ENCODE measurements around the gene TSR3. TPM values are rescaled to one million over a fixed set of nuclear protein-coding genes. Genes with fewer than 3 reads are reported as not detected.
A peak's percentile ranks its signal among the peaks of the same experiment; 100 is the strongest.

The TSR3 gene
- total and polyA plus RNA-seq, 2 of the 13 experiments (the other 11 are each of a cell fraction or from before 2014, with no cell fraction given) = 24.2 to 51.0 TPM

DNA sequence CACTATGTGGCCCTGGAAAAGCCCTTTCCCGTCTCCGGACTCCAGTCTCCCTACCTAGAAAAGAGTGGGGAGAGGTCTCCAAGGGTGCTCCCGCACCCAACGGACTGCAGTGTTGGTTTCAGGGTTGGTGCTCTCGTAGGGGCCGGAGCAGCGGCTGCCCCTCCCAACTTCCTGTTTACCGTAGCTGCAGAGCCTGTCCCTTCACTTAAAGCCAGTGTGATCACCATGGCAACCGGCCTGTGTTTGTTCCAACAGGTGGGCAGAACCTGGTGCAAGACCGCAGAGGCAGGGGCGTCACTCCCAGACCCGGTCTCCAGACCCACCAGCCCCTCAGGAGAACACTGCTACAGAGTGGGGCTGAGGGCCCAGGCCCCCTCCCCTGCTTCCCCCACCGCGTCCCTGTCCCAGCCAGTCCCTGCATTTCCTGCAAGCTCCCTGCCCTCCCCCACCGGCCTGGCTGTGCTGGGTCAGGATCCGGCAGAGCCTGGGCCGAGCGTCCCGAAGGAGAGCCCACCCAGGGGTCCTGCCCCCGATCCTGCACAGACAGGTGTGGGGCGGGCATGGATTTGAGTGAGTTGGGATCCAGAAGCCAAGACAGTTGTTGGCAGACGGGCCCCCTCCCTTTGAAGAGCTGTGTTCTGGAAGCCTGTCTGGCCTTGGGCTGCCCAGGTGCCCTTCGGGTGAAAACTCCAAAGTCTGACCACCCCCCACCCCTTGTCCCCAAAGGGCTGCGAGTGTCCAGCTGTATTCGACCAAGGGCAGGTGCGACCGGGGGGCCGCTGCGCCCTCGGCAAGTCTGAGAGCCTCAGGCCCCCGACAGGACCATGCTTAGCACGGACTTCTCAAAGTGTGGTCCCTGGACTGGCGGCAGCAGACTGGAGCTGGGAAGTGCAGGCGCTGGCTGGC lies 19.7 kb downstream of the TSR3 start (continued):
- TF ChIP-seq ZNF766 (CRISPR knock-in tag; IDR thresholded peaks at IDR 0.05; ENCODE audit: borderline replicate concordance) (no peak), FOSL1 (CRISPR knock-in tag; IDR thresholded peaks at IDR 0.05; ENCODE audit: borderline replicate concordance) (no peak), MLLT10 (CRISPR knock-in tag; IDR thresholded peaks at IDR 0.05) (no peak), PPARG (CRISPR knock-in tag; conservative IDR thresholded peaks at IDR 0.05) (no peak), ZNF431 (CRISPR knock-in tag; IDR thresholded peaks at IDR 0.05; ENCODE audit: borderline replicate concordance, low read depth) (no peak), ZBTB8A (CRISPR knock-in tag; IDR thresholded peaks at IDR 0.05; ENCODE audit: borderline replicate concordance, low read depth) (no peak), HNF4G (IDR thresholded peaks at IDR 0.05; ENCODE audit: borderline replicate concordance, low read depth, low read length) (no peak), HNF4G (CRISPR knock-in tag; IDR thresholded peaks at IDR 0.05; ENCODE audit: borderline replicate concordance, low read depth) (0 out of 2 replicates have a peak, but pooled peaks have one; percentile 6), MAZ (IDR thresholded peaks at IDR 0.05; ENCODE audit: borderline replicate concordance, low read depth, low read length) (peak; percentile 63; the same call in 1 of the 2 replicates), MAZ (CRISPR knock-in tag; IDR thresholded peaks at IDR 0.05; ENCODE audit: low read depth) (peak; percentile 62; the same call in 1 of the 2 replicates), ZNF451 (CRISPR knock-in tag; IDR thresholded peaks at IDR 0.05) (no peak; the same call in 1 of the 2 replicates), FOXP1 (IDR thresholded peaks at IDR 0.05) (peak; percentile 77), FOXP1 (CRISPR knock-in tag; IDR thresholded peaks at IDR 0.05) (peak; percentile 89), KLF6 (CRISPR knock-in tag; IDR thresholded peaks at IDR 0.05) (no peak), HOXD1 (CRISPR knock-in tag; IDR thresholded peaks at IDR 0.05) (no peak)
- TF ChIP-seq, protein P1, sequence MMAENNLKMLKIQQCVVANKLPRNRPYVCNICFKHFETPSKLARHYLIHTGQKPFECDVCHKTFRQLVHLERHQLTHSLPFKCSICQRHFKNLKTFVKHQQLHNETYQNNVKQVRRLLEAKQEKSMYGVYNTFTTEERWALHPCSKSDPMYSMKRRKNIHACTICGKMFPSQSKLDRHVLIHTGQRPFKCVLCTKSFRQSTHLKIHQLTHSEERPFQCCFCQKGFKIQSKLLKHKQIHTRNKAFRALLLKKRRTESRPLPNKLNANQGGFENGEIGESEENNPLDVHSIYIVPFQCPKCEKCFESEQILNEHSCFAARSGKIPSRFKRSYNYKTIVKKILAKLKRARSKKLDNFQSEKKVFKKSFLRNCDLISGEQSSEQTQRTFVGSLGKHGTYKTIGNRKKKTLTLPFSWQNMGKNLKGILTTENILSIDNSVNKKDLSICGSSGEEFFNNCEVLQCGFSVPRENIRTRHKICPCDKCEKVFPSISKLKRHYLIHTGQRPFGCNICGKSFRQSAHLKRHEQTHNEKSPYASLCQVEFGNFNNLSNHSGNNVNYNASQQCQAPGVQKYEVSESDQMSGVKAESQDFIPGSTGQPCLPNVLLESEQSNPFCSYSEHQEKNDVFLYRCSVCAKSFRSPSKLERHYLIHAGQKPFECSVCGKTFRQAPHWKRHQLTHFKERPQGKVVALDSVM (CRISPR knock-in tag; IDR thresholded peaks at IDR 0.05) = no peak
- TF ChIP-seq, protein P2, sequence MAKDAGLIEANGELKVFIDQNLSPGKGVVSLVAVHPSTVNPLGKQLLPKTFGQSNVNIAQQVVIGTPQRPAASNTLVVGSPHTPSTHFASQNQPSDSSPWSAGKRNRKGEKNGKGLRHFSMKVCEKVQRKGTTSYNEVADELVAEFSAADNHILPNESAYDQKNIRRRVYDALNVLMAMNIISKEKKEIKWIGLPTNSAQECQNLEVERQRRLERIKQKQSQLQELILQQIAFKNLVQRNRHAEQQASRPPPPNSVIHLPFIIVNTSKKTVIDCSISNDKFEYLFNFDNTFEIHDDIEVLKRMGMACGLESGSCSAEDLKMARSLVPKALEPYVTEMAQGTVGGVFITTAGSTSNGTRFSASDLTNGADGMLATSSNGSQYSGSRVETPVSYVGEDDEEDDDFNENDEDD (CRISPR knock-in tag; IDR thresholded peaks at IDR 0.05; ENCODE audit: borderline replicate concordance) = no peak
- TF ChIP-seq, protein P3, sequence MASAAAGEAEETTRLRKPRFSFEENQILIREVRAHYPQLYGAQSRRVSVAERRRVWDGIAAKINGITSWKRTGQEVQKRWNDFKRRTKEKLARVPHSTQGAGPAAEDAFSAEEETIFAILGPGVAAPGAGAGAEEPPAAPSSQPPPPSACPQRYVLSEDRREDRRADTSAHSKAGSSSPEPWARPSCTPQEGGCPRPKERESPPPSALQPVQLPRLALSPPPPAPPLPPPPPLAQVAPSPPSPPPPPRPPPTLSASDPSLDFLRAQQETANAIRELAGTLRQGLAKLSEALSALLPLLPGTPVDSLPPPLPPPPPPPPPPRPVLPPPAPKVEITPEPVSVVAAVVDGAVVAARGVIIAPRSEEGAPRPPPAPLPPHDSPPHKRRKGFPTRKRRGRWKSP (CRISPR knock-in tag; IDR thresholded peaks at IDR 0.05) = peak; percentile 41; the same call in 1 of the 2 replicates
- TF ChIP-seq, protein P4, sequence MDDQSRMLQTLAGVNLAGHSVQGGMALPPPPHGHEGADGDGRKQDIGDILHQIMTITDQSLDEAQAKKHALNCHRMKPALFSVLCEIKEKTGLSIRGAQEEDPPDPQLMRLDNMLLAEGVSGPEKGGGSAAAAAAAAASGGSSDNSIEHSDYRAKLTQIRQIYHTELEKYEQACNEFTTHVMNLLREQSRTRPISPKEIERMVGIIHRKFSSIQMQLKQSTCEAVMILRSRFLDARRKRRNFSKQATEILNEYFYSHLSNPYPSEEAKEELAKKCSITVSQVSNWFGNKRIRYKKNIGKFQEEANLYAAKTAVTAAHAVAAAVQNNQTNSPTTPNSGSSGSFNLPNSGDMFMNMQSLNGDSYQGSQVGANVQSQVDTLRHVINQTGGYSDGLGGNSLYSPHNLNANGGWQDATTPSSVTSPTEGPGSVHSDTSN (CRISPR knock-in tag; IDR thresholded peaks at IDR 0.05; ENCODE audit: borderline replicate concordance) = no peak; the same call in 1 of the 2 replicates
- TF ChIP-seq, protein P5, sequence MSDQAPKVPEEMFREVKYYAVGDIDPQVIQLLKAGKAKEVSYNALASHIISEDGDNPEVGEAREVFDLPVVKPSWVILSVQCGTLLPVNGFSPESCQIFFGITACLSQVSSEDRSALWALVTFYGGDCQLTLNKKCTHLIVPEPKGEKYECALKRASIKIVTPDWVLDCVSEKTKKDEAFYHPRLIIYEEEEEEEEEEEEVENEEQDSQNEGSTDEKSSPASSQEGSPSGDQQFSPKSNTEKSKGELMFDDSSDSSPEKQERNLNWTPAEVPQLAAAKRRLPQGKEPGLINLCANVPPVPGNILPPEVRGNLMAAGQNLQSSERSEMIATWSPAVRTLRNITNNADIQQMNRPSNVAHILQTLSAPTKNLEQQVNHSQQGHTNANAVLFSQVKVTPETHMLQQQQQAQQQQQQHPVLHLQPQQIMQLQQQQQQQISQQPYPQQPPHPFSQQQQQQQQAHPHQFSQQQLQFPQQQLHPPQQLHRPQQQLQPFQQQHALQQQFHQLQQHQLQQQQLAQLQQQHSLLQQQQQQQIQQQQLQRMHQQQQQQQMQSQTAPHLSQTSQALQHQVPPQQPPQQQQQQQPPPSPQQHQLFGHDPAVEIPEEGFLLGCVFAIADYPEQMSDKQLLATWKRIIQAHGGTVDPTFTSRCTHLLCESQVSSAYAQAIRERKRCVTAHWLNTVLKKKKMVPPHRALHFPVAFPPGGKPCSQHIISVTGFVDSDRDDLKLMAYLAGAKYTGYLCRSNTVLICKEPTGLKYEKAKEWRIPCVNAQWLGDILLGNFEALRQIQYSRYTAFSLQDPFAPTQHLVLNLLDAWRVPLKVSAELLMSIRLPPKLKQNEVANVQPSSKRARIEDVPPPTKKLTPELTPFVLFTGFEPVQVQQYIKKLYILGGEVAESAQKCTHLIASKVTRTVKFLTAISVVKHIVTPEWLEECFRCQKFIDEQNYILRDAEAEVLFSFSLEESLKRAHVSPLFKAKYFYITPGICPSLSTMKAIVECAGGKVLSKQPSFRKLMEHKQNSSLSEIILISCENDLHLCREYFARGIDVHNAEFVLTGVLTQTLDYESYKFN (CRISPR knock-in tag; conservative IDR thresholded peaks at IDR 0.05) = peak; percentile 73
